ENCODE measurements around the gene APOE. TPM values are rescaled to one million over a fixed set of nuclear protein-coding genes. Genes with fewer than 3 reads are reported as not detected.

Gene APOE
- total and polyA plus RNA-seq, 9 of the 15 experiments (the other 6 are each of a cell fraction or from before 2014, with no cell fraction given) = 0.14 to 180 (median 58.1) TPM; not detected in 1

GRCh38 chr19:44943801-44944249 lies 38.2 kb downstream of the APOE start (continued):
- peak; percentile 88 for TF ChIP-seq ZNF395 (CRISPR knock-in tag; IDR thresholded peaks at IDR 0.05)
- 0 out of 2 replicates have a peak, but pooled peaks have one; percentile 37 for TF ChIP-seq POLR2A (conservative IDR thresholded peaks at IDR 0.05)
- TF ChIP-seq MLLT1 (IDR thresholded peaks at IDR 0.05) = no peak
- no peak for TF ChIP-seq NR1H2 (CRISPR knock-in tag; IDR thresholded peaks at IDR 0.05)
- 0 out of 2 replicates have a peak, but pooled peaks have one; percentile 37 for TF ChIP-seq NFRKB (IDR thresholded peaks at IDR 0.05; ENCODE audit: low read depth)
- no peak for TF ChIP-seq FOS (IDR thresholded peaks at IDR 0.05; ENCODE audit: extremely low read depth, insufficient read length)
- TF ChIP-seq FOXK2 (conservative IDR thresholded peaks at IDR 0.05 in 1 of 2, IDR thresholded peaks at IDR 0.05 in 1 of 2; ENCODE audit: low read depth in 2 of 2) = peak; percentile 21 to 34; a peak in 2 of 4 replicates
- TF ChIP-seq RCOR1 (IDR thresholded peaks at IDR 0.05; ENCODE audit: borderline replicate concordance in 1 of 2, low read depth in 2 of 2, low read length in 2 of 2) = peak in 1 of 2 experiments; percentile 71; a peak in 2 of 4 replicates
- TF ChIP-seq SPI1 (IDR thresholded peaks at IDR 0.05; ENCODE audit: borderline replicate concordance, low read depth, low read length) = peak; percentile 100
- TF ChIP-seq SMARCE1 (IDR thresholded peaks at IDR 0.05) = peak; percentile 76
- peak; percentile 78 for TF ChIP-seq PKNOX1 (IDR thresholded peaks at IDR 0.05)
- TF ChIP-seq CBX5 (IDR thresholded peaks at IDR 0.05; ENCODE audit: borderline replicate concordance, low read depth) = peak; percentile 38; the same call in 1 of the 2 replicates
- TF ChIP-seq ZNF589 (CRISPR knock-in tag; IDR thresholded peaks at IDR 0.05; ENCODE audit: low read depth) = peak; percentile 40; the same call in 1 of the 2 replicates
- no peak for TF ChIP-seq ASH1L (IDR thresholded peaks at IDR 0.05; ENCODE audit: borderline replicate concordance, low read depth, partially characterized antibody)
- TF ChIP-seq FOXA3 (CRISPR knock-in tag; conservative IDR thresholded peaks at IDR 0.05 in 1 of 2, IDR thresholded peaks at IDR 0.05 in 1 of 2) = peak in 1 of 2 experiments; percentile 80; a peak in 1 of 4 replicates
- TF ChIP-seq EP400 (IDR thresholded peaks at IDR 0.05) = peak; percentile 81
- TF ChIP-seq SUPT5H (IDR thresholded peaks at IDR 0.05) = peak; percentile 30; the same call in 1 of the 2 replicates
- TF ChIP-seq MLX (CRISPR knock-in tag; conservative IDR thresholded peaks at IDR 0.05) = 0 out of 4 replicates have a peak, but pooled peaks of 1 of the 2 experiments have one; percentile 61
- peak; percentile 59 for TF ChIP-seq ETV1 (tag; conservative IDR thresholded peaks at IDR 0.05; ENCODE audit: low read depth)
- no peak for TF ChIP-seq CBX1 (IDR thresholded peaks at IDR 0.05; ENCODE audit: low read depth)
- TF ChIP-seq ZNF561 (CRISPR knock-in tag; conservative IDR thresholded peaks at IDR 0.05) = no peak
- 0 out of 2 replicates have a peak, but pooled peaks have one; percentile 25 for TF ChIP-seq PML (IDR thresholded peaks at IDR 0.05; ENCODE audit: low read length)
- TF ChIP-seq RAD21 (CRISPR knock-in tag; conservative IDR thresholded peaks at IDR 0.05 in 1 of 2, IDR thresholded peaks at IDR 0.05 in 1 of 2) = peak in 1 of 2 experiments; percentile 40; a peak in 3 of 4 replicates
